Measurements from ENCODE around the gene MAP4K4.

DNA sequence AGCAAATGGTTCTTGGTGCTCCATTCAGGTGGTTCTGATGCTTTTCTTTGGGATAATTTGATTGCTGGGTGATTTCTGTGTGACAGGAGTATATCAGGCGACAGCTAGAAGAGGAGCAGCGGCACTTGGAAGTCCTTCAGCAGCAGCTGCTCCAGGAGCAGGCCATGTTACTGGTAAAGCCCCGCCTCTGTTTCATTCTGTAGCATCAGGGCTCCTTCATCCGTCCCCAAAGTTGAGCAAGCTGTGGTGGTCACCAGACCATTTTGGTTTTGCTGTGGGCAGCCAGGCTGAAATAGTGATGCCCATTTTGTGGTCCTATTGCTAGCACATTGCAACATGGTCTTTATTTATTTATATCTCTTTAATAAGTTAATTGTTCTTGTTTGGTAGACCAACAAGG is 161.4 kb downstream of the MAP4K4 start:
- no peak for TF ChIP-seq MXD4 (CRISPR knock-in tag; IDR thresholded peaks at IDR 0.05)
- TF ChIP-seq MYC (CRISPR knock-in tag; IDR thresholded peaks at IDR 0.05; ENCODE audit: borderline replicate concordance), result no peak
- TF ChIP-seq NFATC3 (CRISPR knock-in tag; IDR thresholded peaks at IDR 0.05), result no peak
- TF ChIP-seq, protein P1, sequence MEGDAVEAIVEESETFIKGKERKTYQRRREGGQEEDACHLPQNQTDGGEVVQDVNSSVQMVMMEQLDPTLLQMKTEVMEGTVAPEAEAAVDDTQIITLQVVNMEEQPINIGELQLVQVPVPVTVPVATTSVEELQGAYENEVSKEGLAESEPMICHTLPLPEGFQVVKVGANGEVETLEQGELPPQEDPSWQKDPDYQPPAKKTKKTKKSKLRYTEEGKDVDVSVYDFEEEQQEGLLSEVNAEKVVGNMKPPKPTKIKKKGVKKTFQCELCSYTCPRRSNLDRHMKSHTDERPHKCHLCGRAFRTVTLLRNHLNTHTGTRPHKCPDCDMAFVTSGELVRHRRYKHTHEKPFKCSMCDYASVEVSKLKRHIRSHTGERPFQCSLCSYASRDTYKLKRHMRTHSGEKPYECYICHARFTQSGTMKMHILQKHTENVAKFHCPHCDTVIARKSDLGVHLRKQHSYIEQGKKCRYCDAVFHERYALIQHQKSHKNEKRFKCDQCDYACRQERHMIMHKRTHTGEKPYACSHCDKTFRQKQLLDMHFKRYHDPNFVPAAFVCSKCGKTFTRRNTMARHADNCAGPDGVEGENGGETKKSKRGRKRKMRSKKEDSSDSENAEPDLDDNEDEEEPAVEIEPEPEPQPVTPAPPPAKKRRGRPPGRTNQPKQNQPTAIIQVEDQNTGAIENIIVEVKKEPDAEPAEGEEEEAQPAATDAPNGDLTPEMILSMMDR (CRISPR knock-in tag; IDR thresholded peaks at IDR 0.05), result no peak
